Type B pancreatic cell (in vitro differentiated cells): ENCODE data around the gene GP5. TPM values are rescaled to one million over a fixed set of nuclear protein-coding genes. Genes with fewer than 3 reads are reported as not detected.

ENCODE experiments used
- DNase-seq: peaks from one replicate; pipeline ENCODE4 v3.0.0; 2021; ENCODE audit warnings: mixed read lengths; ENCODE audit not compliant: unreplicated experiment; ENCODE audit errors: extremely low spot score
- H3K27ac Mint-ChIP-seq: 2 replicates; pipeline ENCODE4 v1.8.0; 2021; ENCODE audit warnings: mild to moderate bottlenecking, mixed read lengths
- H3K27me3 Mint-ChIP-seq: 2 replicates; pipeline ENCODE4 v1.8.0; 2021; ENCODE audit warnings: mixed read lengths
- H3K36me3 Mint-ChIP-seq: 2 replicates; pipeline ENCODE4 v1.8.0; 2021; ENCODE audit warnings: mixed read lengths
- H3K4me1 Mint-ChIP-seq: one replicate; pipeline ENCODE4 v1.8.0; 2021; ENCODE audit warnings: mixed read lengths; ENCODE audit not compliant: unreplicated experiment
- H3K4me3 Mint-ChIP-seq: 2 replicates; pipeline ENCODE4 v1.8.0; 2021; ENCODE audit warnings: mild to moderate bottlenecking, mixed read lengths
- H3K9me3 Mint-ChIP-seq: 2 replicates; pipeline ENCODE4 v1.8.0; 2021; ENCODE audit warnings: mixed read lengths
- total RNA-seq: library from RNA; stranded (reverse); gene quantifications from 2 replicates; pipeline ENCODE4 v1.2.1, GENCODE V29; 2021; ENCODE audit warnings: low replicate concordance
- TF ChIP-seq, protein P1 (sequence below): fragments of 200-600 bp; sonication (generic); conservative IDR thresholded peaks from 2 replicates; pipeline ENCODE4 v1.5.0; 2021; ENCODE audit warnings: antibody characterized with exemption, mild to moderate bottlenecking

Gene GP5
- total RNA-seq, 1 donor from 2014 or later, result 0.10 TPM

- DNase-seq, result no peak
- TF ChIP-seq, protein P1, sequence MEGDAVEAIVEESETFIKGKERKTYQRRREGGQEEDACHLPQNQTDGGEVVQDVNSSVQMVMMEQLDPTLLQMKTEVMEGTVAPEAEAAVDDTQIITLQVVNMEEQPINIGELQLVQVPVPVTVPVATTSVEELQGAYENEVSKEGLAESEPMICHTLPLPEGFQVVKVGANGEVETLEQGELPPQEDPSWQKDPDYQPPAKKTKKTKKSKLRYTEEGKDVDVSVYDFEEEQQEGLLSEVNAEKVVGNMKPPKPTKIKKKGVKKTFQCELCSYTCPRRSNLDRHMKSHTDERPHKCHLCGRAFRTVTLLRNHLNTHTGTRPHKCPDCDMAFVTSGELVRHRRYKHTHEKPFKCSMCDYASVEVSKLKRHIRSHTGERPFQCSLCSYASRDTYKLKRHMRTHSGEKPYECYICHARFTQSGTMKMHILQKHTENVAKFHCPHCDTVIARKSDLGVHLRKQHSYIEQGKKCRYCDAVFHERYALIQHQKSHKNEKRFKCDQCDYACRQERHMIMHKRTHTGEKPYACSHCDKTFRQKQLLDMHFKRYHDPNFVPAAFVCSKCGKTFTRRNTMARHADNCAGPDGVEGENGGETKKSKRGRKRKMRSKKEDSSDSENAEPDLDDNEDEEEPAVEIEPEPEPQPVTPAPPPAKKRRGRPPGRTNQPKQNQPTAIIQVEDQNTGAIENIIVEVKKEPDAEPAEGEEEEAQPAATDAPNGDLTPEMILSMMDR, result no peak
- no peaks in the 10 kb centered on the region for H3K9me3 Mint-ChIP-seq
- H3K36me3 Mint-ChIP-seq, result no peaks in the 10 kb centered on the region
- H3K27ac Mint-ChIP-seq, result no peak overlapping the region
- H3K4me3 Mint-ChIP-seq, result no peak overlapping the region
- H3K27me3 Mint-ChIP-seq, result peaks cover 29% of the 10 kb centered on the region
- no peaks in the 10 kb centered on the region for H3K4me1 Mint-ChIP-seq
Observed at GRCh38 chr3:194357681-194358080, 41.4 kb downstream of the GP5 start.

DNA sequence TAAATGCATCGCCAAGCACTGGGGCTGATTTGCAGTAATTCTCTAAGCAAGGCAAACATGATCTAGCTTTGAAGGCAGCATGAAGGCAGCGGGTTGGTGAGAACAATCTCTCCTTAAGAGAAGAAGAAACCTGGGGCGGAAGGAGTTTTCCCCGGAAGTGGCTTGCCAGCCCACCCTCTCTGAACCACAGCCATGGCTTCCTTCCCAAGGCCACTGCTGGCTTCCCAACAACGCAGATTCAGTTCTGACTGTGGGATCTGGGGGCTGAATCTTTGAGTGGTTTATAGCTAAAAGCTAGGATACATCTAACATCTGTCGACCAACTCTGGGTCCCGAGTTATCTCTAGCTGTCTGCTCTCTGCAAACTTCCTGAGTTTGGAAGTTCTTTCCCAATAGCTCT, 43.7 kb downstream of the GP5 start:
- H3K27ac Mint-ChIP-seq, result no peak overlapping the region
- no peaks in the 10 kb centered on the region for H3K36me3 Mint-ChIP-seq
- TF ChIP-seq, protein P1, result no peak
- no peaks in the 10 kb centered on the region for H3K4me1 Mint-ChIP-seq
- no peak for DNase-seq
- no peaks in the 10 kb centered on the region for H3K9me3 Mint-ChIP-seq
- H3K27me3 Mint-ChIP-seq, result peaks cover 22% of the 10 kb centered on the region
- no peak overlapping the region for H3K4me3 Mint-ChIP-seq

GRCh38 chr3:194354315-194354714, 44.8 kb downstream of the GP5 start:
- Mint-ChIP-seq H3K4me3 (no peak overlapping the region), H3K36me3 (no peaks in the 10 kb centered on the region), H3K4me1 (peaks cover 3% of the 10 kb centered on the region), H3K27me3 (peaks cover 12% of the 10 kb centered on the region), H3K9me3 (no peaks in the 10 kb centered on the region), H3K27ac (no peak overlapping the region)
- no peak for DNase-seq
- TF ChIP-seq, protein P1, result no peak

- TF ChIP-seq, protein P1, result no peak
- H3K36me3 Mint-ChIP-seq, result no peaks in the 10 kb centered on the region
- no peak for DNase-seq
- peaks cover 3% of the 10 kb centered on the region for H3K4me1 Mint-ChIP-seq
- no peaks in the 10 kb centered on the region for H3K9me3 Mint-ChIP-seq
- H3K4me3 Mint-ChIP-seq, result no peak overlapping the region
- H3K27me3 Mint-ChIP-seq, result peaks cover 10% of the 10 kb centered on the region
- no peak overlapping the region for H3K27ac Mint-ChIP-seq
Observed at GRCh38 chr3:194352667-194353246, 46.3 kb downstream of the GP5 start.

GRCh38 chr3:194351952-194352536, 47.0 kb downstream of the GP5 start:
- TF ChIP-seq, protein P1, result no peak
- Mint-ChIP-seq H3K27ac (no peak overlapping the region), H3K9me3 (no peaks in the 10 kb centered on the region), H3K4me1 (peaks cover 3% of the 10 kb centered on the region), H3K36me3 (no peaks in the 10 kb centered on the region), H3K27me3 (peaks cover 7% of the 10 kb centered on the region), H3K4me3 (no peak overlapping the region)
- DNase-seq, result no peak
